Measurements from ENCODE around the gene GPR39. TPM values are rescaled to one million over a fixed set of nuclear protein-coding genes. Genes with fewer than 3 reads are reported as not detected.

GPR39 gene
- total and polyA plus RNA-seq, 2 donors (not counting 1 experiment from before 2014, with no cell fraction given), result not detected

DNA sequence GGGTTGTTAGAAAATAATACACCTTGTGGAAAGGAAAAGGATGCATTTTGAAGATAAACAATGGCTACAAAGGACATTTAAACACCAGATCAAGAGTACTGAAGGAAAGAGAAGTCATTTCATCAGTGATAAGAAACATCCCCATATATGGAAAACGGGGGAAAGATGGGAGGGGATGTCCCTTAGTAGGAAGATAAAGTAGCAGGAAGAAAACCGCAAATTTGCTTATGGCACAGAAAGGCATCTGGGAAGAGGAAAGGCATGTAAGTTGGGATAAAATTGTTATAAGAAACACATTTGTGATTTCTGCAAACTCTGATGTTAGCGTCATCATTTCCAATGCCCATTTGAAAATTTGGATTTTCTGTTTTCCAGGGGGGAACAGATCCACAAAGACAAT, 263.9 kb downstream of the GPR39 start:
- Histone ChIP-seq H3K27me3 (replicated peaks in 1 of 4; ENCODE audit: control extremely low read depth in 1 of 4, control insufficient read depth in 3 of 4, insufficient read depth in 4 of 4, low read length in 3 of 4) (no peaks in the 10 kb centered on the region), H4K20me1 (ENCODE audit: control insufficient read depth, insufficient read depth, low read length, poor library complexity, severe bottlenecking) (no peaks in the 10 kb centered on the region), H2AFZ (ENCODE audit: insufficient read depth, low read depth, low read length, poor library complexity, severe bottlenecking) (no peak overlapping the region), H3K4me1 (ENCODE audit: control insufficient read depth in 2 of 2, insufficient read depth in 2 of 2, low read length in 2 of 2) (no peaks in the 10 kb centered on the region), H3K4me3 (ENCODE audit: control extremely low read depth in 1 of 5, extremely low read depth in 1 of 5, insufficient read depth in 1 of 5, low read depth in 2 of 5, low read length in 4 of 5) (no peak overlapping the region), H3K27ac (ENCODE audit: low read length in 2 of 2) (no peak overlapping the region), H3K79me2 (ENCODE audit: control insufficient read depth, insufficient read depth, low read length) (no peaks in the 10 kb centered on the region), H3K4me2 (replicated peaks; ENCODE audit: low read depth, low read length, poor library complexity, severe bottlenecking) (no peak overlapping the region), H3K36me3 (replicated peaks in 1 of 2; ENCODE audit: control extremely low read depth in 1 of 2, control insufficient read depth in 1 of 2, extremely low read depth in 1 of 2, insufficient read depth in 2 of 2, low read length in 1 of 2) (no peaks in the 10 kb centered on the region), H3K9me3 (ENCODE audit: control extremely low read depth in 1 of 3, control insufficient read depth in 2 of 3, insufficient read depth in 1 of 3, low read length in 2 of 3) (no peaks in the 10 kb centered on the region), H3K9ac (ENCODE audit: low read length) (no peak overlapping the region)
- no peak overlapping the region for H3K27ac Mint-ChIP-seq
- WGBS (ENCODE audit: insufficient coverage), result 100% methylated on average over 2 of the region's 3 CpGs
- TF ChIP-seq, protein P1, sequence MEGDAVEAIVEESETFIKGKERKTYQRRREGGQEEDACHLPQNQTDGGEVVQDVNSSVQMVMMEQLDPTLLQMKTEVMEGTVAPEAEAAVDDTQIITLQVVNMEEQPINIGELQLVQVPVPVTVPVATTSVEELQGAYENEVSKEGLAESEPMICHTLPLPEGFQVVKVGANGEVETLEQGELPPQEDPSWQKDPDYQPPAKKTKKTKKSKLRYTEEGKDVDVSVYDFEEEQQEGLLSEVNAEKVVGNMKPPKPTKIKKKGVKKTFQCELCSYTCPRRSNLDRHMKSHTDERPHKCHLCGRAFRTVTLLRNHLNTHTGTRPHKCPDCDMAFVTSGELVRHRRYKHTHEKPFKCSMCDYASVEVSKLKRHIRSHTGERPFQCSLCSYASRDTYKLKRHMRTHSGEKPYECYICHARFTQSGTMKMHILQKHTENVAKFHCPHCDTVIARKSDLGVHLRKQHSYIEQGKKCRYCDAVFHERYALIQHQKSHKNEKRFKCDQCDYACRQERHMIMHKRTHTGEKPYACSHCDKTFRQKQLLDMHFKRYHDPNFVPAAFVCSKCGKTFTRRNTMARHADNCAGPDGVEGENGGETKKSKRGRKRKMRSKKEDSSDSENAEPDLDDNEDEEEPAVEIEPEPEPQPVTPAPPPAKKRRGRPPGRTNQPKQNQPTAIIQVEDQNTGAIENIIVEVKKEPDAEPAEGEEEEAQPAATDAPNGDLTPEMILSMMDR (IDR thresholded peaks at IDR 0.05), result no peak
- TF ChIP-seq EZH2 (IDR thresholded peaks at IDR 0.05; ENCODE audit: borderline replicate concordance, insufficient read depth, low read depth, low read length, poor library complexity, severe bottlenecking), result no peak
- H3K27me3 Mint-ChIP-seq, result peaks cover 7% of the 10 kb centered on the region
- H3K4me3 Mint-ChIP-seq, result no peak overlapping the region
- DNase-seq (no peak), ATAC-seq (ENCODE audit: low read depth) (no peak)
- H3K4me1 Mint-ChIP-seq, result no peaks in the 10 kb centered on the region
- ChIA-PET POLR2A (no interaction called here), CTCF (no interaction called here)
- intact Hi-C loops (cut with micrococcal nuclease), result no loop called here
- H3K9me3 Mint-ChIP-seq (ENCODE audit: insufficient read depth), result no peaks in the 10 kb centered on the region

DNA sequence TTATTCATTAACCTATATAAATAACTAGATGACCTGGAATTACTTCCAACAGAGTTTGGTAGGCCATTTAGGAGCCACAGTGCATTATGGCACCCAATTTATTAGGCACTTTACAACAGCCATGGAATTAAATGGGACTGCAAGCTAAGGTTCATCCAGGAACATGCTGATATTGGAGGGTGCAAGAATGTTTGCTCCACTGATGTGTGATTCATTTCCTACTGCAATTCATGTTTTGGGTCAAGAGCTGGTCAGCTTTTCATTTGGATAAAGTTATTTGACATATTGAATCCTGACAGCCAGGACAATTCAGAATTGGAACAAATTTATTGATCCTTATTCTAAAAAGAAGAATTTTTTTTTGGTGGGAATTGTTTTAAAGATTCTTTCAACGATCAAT, 265.2 kb downstream of the GPR39 start:
- ChIA-PET POLR2A (no interaction called here), CTCF (no interaction called here)
- Histone ChIP-seq H3K9me3 (ENCODE audit: control extremely low read depth in 1 of 3, control insufficient read depth in 2 of 3, insufficient read depth in 1 of 3, low read length in 2 of 3) (no peaks in the 10 kb centered on the region), H3K4me2 (replicated peaks; ENCODE audit: low read depth, low read length, poor library complexity, severe bottlenecking) (no peak overlapping the region), H4K20me1 (ENCODE audit: control insufficient read depth, insufficient read depth, low read length, poor library complexity, severe bottlenecking) (no peaks in the 10 kb centered on the region), H3K4me3 (ENCODE audit: control extremely low read depth in 1 of 5, extremely low read depth in 1 of 5, insufficient read depth in 1 of 5, low read depth in 2 of 5, low read length in 4 of 5) (no peak overlapping the region), H3K27ac (ENCODE audit: low read length in 2 of 2) (no peak overlapping the region), H3K9ac (ENCODE audit: low read length) (no peak overlapping the region), H2AFZ (ENCODE audit: insufficient read depth, low read depth, low read length, poor library complexity, severe bottlenecking) (no peak overlapping the region), H3K27me3 (replicated peaks in 1 of 4; ENCODE audit: control extremely low read depth in 1 of 4, control insufficient read depth in 3 of 4, insufficient read depth in 4 of 4, low read length in 3 of 4) (no peaks in the 10 kb centered on the region), H3K79me2 (ENCODE audit: control insufficient read depth, insufficient read depth, low read length) (no peaks in the 10 kb centered on the region), H3K4me1 (ENCODE audit: control insufficient read depth in 2 of 2, insufficient read depth in 2 of 2, low read length in 2 of 2) (no peaks in the 10 kb centered on the region), H3K36me3 (replicated peaks in 1 of 2; ENCODE audit: control extremely low read depth in 1 of 2, control insufficient read depth in 1 of 2, extremely low read depth in 1 of 2, insufficient read depth in 2 of 2, low read length in 1 of 2) (no peaks in the 10 kb centered on the region)
- H3K27me3 Mint-ChIP-seq, result peaks cover 3% of the 10 kb centered on the region
- no peak for TF ChIP-seq EZH2 (IDR thresholded peaks at IDR 0.05; ENCODE audit: borderline replicate concordance, insufficient read depth, low read depth, low read length, poor library complexity, severe bottlenecking)
- TF ChIP-seq, protein P1 (IDR thresholded peaks at IDR 0.05), result no peak
- ATAC-seq (ENCODE audit: low read depth) (no peak), DNase-seq (no peak)
- H3K4me3 Mint-ChIP-seq, result no peak overlapping the region
- intact Hi-C loops (cut with micrococcal nuclease), result no loop called here
- no peak overlapping the region for H3K27ac Mint-ChIP-seq
- H3K4me1 Mint-ChIP-seq, result no peaks in the 10 kb centered on the region
- H3K9me3 Mint-ChIP-seq (ENCODE audit: insufficient read depth), result no peaks in the 10 kb centered on the region
- no CpG with 5 or more reads among the region's 1 CpG for WGBS (ENCODE audit: insufficient coverage)

All from B cell (primary cell).